HCEC 1CT (cell line): ENCODE data around the gene TMEM163.

Source experiments
- DNase-seq: peaks from one replicate; pipeline ENCODE4 v3.0.0-alpha.2; 2017

The TMEM163 gene

DNA sequence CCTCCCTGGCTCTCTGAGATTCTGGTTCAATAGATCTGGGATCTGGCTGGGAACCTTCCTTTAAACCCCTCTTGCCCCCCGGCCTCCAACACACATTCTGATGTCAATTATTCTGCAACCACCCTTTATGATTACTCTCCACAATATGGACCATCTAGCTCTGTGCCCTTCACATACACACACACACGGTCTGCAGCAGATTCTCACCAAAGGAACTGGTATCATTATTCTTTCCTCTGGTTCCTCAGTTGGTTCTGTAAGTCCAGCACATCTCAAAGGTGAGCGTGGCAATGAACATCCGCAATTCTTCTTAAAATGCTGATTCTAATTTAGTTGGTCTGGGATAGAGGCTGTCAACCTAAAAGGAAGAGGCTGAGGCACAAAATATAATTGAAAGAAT lies 2.8 kb upstream of the TMEM163 start:
- DNase-seq = no peak

DNA sequence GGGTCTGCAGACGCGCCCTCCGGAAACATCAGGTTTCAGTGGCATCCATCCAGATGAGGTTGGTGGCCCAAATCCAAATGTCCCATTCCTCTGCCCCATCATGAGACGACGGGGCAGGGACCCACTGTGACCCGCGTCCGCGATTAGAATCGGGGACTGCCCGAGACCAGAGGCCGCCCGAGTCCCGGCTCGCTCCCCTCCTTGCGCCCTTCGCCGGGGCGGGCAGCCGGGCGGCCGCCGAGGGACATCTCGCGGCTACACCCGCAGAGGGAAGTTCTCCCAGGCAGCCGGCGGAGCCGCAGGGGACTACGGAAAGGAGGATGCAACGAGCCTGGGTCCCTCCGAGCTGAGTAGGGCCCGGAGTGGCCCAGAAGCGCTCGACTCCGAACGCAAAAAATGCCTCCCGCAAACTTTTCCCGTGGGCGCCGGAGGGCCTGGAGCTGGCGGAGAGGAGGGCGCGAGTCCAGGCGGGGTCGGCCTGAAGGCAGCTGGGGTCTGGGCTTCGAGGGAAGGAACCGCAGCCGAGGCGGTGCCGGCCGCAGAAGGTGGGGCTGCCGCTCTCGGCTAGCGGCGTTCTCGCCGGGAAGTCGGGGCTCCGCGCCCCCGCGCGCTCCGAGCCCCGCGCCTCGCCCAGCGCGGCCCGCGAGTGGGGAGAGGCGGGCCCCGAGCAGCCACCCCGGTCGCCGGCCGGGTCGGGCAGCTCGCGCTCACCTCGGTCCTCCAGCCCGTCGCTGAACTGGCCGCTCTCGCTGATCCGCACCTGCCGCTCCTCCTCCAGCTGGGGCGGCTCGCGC lies 580 bp downstream of the TMEM163 start:
- DNase-seq = no peak

DNA sequence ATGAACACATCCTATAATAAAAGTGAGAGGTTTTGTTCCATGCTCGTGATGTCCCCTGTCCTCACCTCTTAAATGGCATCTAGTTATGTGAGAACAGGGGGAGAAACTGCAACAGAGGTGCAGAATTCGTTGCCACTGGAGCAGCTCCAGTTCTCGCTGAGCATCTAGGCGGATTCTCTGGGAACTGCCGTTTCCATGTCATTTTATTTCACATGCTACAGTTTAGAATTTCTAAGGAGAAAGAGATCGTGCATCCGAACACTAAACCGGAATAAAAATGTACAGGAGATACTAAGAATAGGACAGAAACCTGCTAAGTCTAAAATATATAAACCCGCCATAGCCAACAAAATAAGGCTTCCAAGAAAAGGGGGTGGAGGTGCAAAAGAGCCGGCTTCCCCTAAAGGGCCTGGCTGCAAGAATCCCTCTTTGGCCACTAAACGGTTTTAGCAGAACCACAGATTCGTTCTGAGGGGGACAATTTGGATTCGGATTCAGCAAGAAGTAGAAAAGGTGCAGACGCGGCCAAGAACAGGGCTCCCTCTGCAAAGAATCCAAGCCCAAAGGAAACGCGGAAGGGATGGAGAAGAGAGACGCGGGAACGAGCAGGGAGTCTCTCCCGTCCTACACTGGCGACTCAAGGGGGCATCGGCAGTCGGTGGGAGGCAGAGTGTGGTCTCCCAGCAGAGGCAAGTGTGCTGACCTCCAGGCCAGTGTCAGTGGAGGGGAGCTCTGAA lies 1.3 kb downstream of the TMEM163 start:
- no peak for DNase-seq

DNA sequence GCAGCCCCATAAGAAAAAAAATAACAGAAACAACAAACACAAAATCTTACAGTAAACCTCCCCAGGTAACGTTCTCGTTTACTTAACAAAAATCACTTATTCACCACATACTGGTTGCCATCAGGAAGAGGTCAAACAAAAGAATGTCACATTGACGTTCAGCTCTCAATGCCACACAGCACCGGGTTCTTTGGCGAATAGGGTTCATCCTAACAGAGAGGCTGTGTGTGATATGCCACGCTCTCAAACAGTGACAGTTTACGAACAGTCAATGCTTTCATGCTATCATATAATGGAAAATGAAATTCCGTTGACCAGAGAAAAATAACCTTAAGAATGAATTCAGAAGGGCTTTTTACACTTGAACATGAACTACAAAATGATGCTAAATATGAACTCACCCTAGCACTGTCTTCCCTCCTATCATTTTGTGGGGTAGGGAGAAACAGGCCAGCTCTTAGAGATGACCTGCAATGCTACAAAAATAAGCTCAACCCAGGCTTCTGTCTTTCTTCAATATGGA lies 2.0 kb downstream of the TMEM163 start:
- DNase-seq = no peak

DNA sequence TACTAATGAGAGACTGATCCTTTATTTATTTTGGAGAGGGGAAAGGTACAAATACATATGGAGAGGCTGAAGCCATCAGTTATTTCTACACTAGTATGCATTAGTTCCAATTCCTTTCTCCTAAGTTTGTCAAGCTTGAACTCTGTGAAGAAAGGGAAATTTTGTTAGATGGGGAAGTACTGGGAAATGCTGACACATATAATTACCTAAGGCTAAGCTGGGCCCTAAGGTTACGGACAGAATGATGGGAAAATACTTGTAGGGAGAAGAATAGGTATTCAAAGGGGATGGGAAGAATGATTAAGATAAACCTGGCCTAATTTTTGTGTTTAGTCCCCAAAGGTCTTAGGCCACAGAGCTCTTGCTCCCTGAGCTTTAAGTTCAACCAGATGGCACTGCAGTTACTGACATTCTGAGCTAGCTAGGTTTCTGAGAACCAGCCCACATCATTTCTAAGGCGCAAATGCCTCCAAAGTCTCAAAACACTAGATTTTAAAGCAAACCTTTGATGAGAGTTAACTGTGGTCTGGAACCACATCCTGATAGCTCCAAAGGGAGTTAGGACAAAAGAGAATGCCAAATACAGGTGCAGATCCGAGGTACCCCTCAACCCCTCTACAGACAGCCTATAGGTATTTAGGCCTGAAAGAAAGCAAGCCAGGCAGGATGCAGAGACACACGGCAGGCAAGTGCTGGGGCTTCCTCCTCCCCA lies 2.7 kb downstream of the TMEM163 start:
- DNase-seq = no peak

DNA sequence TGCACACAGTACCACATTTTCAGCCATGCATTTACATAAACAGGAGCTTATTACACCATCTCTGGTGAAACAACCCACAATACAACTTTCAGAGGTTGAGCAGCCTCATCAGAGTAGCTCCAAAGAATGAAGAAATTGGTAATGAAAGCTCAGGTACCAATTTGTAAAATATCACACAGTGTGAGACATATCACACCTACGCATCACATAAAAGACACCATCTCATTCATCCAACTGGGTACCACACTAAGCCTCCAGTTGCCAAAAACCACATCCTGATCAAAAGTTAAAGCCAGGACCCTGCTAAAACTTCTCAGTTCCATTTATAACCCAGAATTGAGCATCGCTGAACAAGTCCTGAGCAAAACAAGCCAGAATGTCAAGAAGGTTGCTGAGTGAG lies 4.6 kb downstream of the TMEM163 start:
- no peak for DNase-seq

DNA sequence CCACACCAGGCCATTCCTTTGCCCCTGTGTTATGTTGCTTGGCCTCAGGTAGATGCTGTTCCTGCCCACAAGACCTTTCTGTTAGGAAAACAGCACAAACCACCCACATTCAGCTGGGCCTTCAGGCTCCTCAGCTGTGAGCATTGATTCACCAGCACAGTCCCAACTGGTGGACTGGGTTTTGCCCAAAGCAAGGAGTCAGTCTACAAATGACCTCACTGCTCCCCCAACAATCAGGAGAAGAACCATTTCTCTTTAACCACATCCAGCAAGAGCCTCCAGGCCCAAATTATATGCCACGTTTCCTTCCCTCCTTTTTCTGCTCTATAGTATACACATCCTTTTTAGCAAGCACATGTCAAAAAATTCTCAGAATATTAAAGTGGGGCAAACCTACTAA lies 5.2 kb downstream of the TMEM163 start:
- DNase-seq = no peak

DNA sequence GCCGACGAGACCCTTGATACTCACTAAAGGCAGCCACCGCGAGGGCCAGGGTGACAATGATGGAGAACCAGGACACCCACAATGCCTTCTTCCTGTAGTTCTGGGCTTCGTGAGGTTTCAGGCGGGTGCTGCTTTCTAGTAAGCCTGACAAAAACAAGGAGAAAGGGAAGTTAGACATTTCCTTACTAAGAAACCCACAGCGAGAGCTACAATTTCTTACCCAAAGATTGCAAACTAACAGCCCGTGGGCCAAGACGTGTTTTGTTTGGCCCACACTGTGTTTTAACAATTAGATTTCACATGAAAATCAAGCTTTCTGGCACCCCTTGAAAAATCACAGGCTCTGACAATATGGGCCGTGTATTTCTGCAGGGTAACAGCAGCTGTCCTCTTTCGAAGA lies 5.6 kb downstream of the TMEM163 start:
- no peak for DNase-seq

DNA sequence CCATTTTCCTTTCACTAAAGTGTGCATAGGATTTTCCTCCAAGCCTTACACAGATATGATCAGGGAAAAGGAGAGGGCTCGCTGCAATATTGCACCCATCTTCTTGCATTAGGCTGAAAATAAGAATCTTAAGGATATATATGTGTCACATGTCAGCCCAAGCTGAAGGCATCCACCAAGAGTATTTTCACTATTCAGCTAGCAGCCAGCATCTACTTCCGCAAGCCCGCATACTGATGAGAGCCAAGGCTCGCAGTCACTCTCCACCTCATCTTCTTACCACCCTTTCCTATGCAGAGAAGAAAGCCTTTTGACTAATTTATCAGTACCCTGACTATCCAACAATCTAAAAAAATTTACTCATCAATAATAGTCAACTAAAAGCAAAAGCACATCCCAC lies 6.1 kb downstream of the TMEM163 start:
- no peak for DNase-seq

DNA sequence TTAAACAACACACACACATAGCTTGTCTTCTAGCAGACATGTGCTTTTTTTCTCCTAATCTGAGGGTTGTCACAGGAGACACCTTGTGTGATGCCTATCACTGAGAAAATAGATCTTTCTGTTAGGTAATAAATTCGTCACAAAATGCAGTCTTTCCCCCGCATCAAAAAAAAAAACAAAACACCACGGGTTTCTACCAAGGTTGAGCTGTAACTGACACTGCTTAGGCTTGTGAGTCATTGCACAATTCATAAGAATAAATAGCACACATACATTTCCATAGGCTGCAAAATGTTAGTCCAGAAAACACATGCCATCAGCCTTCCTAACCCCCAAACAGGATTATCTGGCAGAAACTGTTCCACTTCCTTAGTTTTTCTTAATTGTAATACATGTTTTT lies 6.5 kb downstream of the TMEM163 start:
- no peak for DNase-seq

DNA sequence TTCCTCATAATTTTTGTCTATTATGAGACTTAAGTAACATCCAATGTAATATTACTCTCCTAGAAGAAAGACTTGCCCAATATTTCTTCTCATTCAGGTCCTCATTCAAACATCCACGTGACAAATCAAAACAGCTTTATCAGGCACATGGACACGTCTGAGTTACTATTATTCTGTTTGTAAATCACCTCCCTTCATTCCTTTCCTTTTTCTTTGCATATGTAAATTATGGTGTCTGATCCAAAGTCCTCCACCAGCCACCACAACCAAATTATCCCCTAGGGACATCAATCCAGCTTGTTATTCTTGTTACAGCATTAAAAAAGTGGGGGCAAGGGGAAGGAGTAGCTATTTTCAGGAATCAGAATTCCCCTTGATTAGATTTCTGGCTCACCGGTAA lies 7.1 kb downstream of the TMEM163 start:
- no peak for DNase-seq

DNA sequence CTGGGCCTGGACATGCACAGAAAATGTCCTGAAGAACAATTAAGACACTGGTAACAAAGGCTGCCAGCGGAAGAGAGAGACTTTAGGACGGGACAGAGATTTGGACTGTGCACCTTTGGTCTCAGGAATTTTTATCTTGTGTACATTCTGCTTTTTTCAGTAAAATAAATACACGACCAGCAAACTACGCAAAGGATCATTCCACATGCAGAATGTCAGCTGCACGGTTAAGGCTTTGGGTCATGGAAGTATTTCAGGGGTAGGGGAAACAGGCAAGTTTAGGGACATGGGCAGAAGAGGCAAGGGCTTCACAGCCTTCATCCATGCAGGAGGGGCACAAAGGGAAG lies 11.5 kb downstream of the TMEM163 start:
- DNase-seq = no peak

DNA sequence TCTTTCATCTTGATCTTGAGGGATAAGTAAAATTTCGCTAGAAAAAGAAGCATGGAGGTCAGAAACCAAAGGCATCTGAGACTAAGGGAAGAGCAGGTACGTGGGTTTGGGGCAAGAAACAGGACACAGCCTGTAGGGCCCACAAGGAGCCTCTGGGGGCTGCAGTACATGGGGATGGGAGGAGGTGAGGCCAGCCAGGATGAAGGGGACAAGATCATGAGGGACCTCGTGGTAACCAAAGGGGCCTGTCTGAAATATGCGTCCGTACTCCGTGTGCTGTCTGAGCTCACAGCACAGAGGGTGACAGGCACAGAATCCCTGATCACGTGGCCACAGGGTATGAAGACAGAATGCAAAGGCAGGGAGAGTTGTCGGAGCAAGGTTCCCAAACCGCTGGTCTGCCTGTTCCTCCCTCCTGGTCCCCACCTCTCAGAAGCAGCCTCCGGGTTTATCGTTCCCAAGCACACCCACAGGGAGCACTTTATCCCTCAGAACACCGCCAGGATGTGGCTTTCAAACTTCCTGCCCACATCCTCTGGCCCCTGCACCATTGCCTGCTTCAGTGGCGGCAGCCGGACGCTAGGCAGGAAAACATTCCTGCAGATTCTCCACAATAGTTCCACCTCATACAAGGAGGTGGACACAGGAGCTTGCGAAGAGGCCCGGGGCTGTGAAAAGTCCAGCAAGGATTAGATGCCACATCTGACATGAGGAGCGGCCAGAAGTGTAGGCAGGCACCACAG lies 12.0 kb downstream of the TMEM163 start:
- no peak for DNase-seq

DNA sequence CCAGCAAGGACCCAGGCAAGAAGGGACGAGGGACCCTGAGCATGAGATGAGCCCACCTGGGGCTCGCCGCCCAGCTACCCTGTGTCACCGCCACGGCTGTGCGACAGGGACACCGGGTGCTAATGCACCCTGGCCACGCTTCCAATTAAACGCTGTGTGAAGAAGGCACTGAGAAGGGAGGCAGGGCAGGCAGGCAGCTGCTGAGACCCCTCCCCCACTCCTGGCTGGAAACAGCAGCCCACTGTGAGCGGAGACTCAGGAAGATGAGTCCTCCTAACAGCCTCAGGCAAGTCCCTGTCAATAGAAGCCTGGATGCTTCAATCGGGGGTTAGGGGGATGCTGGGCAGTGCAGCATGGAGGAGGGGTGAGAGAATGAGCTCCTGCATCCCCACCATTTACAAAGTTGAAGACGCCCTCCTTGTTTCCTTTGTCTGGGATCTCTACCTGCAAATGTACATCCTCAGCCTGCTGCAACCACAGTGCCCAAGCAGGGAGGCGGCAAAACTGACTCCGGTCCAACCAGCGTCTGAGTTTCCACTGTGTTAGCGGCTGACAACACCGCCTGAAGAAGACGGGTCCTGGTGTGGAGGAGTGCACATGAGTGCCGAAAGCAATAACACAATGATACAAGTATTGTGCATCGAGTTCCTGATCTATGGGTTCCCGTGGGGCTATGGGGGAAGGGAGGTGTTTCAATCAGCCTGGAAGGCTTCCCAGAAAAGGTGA lies 12.8 kb downstream of the TMEM163 start:
- no peak for DNase-seq

DNA sequence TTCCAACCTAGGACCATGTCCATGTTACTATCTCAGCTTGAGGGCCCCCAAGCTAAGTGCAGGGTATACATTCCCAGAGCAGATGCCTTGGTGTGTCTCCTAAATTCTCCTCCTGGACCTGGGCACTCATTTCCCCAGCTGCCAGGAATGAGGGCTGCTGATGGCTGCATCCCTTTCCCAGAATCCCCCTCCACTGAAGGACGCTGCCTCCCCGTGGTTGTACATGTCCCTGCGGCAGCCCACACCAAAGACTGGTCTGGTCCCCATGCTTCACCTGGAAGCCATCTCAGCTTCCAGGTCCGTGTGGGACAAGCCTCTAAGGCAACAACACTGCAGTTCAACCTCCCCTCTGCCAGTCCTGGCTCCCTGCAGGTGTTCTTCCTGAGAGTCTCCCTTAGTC lies 14.6 kb downstream of the TMEM163 start:
- no peak for DNase-seq

DNA sequence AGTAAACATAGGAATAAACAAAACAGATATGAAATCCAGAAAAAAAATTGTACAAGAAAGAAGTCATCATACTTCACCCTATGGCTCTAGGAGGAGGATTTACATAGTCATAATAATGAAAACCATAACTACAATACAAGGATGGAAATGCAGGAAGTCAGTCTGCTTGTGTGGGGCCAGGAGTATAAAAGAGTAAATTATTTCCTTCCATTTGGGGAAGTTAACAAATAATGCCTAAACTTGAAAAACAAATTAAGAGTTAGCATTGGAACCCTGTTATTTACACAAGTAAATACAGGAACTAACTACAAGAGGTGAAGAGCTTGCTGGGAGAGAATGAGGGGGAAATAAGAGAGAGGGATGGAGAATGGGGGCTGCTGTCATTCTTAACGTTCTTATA lies 15.4 kb downstream of the TMEM163 start:
- no peak for DNase-seq

DNA sequence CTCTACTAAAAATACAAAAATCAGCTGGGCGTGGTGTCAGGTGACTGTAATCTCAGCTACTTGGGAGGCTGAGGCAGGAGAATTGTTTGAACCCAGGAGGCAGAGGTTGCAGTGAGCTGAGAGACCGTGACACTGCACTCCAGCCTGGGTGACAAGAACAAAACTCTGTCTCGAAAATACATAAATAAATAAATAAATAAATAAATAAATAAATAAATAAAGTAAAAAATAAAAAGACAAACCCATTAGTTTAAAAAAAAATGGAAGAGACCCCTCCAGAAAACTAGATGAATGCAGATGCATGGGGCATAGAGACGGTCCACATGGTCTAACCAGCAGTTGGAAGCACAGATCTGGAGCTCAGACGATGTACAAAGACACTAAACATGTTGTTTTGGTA lies 18.1 kb downstream of the TMEM163 start:
- no peak for DNase-seq

DNA sequence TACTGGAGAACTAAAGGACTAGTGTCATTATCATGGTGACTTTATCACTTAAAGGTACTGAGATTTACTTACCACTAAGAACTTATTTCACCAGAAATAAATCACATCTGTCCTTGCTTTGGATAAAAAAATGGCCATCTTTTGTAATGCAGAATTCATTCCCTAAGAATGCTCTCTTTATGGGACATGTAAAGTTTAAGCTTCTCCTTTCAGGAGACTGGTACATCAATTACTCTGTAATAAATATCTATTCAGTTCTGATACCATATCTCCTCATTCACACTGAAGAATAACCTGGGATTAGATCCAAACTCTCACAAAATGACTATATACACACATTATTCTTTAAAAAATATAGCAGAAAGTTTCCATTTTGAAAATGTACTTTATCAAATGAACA lies 24.4 kb downstream of the TMEM163 start:
- DNase-seq = no peak

DNA sequence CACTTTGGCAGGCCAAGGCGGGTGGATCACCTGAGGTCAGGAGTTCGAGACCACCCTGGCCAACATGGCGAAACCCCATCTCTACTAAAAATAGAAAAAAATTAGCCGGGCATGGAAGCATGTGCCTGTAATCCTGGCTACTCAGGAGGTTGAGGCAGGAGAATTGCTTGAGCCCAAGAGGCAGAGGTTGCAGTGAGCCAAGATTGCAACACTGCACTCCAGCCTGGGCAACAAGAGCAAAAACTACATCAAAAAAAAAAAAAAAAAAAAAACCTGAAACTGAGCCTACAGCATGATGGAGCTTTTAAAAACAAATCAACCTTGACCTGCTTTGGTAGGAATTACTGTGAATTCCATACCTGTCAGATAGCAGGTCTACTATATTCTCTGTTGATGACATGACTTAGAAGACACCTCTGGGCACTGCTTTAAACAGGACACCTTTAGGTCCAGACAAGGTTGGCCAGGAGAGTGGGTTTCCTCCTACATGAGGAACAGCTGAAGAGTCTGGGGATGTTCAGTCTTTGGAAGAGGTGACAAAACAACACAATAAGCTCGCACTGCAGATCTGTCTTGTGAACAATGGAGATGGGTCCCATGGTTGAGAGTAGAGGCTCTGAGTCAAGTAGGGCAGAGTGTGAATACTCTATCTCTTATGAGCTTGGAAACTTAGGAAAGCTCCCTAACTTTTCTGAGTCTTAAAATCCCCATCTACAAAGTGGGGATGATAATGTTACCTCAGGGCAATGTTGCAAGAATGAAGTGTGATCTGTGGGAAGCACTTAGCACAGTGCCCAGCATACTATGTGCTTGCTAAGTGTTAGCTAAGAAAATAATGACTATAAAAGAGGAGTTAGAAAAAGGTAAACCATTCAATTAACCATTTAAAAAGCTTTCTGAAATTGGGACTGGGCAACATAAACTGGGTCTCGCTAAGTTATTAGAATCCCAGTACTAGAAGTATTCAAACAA lies 25.2 kb downstream of the TMEM163 start:
- DNase-seq = no peak

DNA sequence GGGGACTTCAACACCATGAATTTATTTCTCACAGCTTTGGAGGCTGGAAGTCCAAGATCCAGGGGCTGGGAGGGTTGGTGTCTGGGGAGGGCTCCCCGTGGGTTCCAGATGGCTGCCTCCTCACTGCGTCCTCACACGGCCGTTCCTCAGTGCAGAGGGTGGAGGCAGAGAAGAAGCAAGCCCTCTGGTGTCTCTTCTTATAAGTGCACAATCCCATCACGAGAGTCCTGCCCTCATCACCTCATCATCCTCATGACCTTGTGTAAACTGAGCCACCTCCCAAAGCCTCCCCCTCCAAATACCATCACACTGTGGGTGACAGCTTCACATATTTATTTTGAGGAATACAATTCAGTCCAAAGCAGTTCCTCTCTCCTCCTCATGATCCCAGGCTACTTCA lies 26.3 kb downstream of the TMEM163 start:
- DNase-seq = no peak

DNA sequence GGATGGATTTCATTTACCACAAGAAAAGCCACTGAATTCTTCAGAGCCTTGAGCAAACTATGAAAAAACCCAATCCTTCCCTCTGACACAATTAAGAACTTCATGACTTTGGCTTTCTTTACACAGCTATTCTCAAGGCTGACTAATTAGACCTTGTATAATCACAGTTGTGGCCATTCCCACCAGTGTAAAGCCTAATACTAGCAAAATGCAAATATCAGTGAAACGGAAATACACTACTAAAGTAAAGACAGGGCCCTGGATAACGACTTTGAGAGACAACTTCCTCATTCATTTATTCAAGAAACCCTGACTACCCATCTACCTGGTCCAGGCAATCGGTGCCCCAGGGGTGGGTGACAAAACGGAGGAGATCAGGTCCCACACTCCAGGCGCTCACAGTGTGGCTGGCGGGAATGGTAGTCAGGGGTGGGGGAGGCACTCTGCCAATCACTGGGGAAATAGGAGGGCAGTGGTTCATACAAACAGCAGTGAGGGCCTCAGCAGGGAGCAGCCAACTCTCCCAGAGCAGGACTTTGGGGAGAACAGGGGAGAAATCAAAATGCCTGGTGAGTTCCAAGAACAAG lies 28.1 kb downstream of the TMEM163 start:
- no peak for DNase-seq
